Measurements from ENCODE around the gene GPR62. TPM values are rescaled to one million over a fixed set of nuclear protein-coding genes. Genes with fewer than 3 reads are reported as not detected.
A peak's percentile ranks its signal among the peaks of the same experiment; 100 is the strongest.

The GPR62 gene
- total RNA-seq, 1 donor from 2014 or later: not detected

DNA sequence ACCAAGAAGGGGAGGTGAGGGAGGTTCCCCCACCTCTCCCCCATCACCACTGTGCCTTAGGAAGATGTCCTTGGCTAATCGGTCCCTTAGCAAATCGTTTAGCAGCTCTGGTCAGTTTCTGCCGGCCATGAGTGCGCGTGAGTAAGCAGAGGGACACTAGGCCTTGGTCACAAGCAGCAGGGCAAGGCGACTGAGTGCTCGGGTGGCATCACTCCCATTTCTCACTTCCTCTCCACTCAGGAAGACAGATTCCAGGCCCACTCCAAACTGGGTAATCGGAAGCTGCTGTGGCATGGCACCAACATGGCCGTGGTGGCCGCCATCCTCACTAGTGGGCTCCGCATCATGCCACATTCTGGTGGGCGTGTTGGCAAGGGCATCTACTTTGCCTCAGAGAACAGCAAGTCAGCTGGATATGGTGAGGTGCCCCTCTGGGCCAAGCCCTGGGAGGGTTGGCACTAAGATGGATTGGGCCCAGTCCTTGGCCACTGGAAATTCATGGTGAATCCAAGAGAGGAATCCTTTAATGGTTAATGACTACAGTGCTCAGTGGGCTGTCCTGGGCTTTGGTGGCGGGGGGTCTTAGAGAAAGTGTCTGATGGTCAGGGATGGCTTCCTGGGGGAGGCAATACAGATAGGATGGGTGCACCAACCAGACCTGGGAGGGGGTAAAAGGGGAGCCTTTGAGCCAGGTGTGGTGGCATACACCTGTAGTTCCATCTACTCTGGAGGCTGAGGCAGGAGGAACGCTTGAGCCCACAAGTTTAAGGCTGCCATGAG lies 9.1 kb upstream of the GPR62 start:
- Mint-ChIP-seq H3K4me3 (no peak overlapping the region), H3K27me3 (peaks cover 7% of the 10 kb centered on the region), H3K4me1 (ENCODE audit: unreplicated experiment) (peaks cover 10% of the 10 kb centered on the region), H3K27ac (no peak overlapping the region), H3K9me3 (no peaks in the 10 kb centered on the region), H3K36me3 (no peaks in the 10 kb centered on the region)
- DNase-seq (ENCODE audit: extremely low spot score, unreplicated experiment): no peak
- TF ChIP-seq, protein P1, sequence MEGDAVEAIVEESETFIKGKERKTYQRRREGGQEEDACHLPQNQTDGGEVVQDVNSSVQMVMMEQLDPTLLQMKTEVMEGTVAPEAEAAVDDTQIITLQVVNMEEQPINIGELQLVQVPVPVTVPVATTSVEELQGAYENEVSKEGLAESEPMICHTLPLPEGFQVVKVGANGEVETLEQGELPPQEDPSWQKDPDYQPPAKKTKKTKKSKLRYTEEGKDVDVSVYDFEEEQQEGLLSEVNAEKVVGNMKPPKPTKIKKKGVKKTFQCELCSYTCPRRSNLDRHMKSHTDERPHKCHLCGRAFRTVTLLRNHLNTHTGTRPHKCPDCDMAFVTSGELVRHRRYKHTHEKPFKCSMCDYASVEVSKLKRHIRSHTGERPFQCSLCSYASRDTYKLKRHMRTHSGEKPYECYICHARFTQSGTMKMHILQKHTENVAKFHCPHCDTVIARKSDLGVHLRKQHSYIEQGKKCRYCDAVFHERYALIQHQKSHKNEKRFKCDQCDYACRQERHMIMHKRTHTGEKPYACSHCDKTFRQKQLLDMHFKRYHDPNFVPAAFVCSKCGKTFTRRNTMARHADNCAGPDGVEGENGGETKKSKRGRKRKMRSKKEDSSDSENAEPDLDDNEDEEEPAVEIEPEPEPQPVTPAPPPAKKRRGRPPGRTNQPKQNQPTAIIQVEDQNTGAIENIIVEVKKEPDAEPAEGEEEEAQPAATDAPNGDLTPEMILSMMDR (conservative IDR thresholded peaks at IDR 0.05): no peak

DNA sequence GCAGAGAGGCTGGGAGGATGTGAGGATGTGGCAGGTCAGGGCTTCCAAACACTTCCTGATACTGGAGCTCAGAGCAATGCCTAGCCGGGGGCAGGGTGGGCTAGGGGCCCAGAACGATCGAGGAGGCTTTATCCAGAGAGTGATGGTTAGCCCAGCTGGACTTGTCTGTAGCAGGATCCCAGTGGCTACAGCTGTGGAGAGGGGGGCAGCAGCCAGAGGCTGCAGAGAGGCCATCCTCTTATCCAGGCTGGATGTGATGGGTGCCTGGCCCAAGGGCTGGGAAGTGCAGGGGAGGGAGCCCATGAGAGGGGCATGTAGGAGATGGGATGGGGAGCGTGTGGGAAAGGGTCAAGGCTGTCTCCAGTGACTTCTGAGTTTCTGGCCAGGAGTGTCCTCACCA lies 8.4 kb upstream of the GPR62 start:
- Mint-ChIP-seq H3K27ac (no peak overlapping the region), H3K36me3 (no peaks in the 10 kb centered on the region), H3K9me3 (no peaks in the 10 kb centered on the region), H3K4me3 (no peak overlapping the region), H3K4me1 (ENCODE audit: unreplicated experiment) (peaks cover 8% of the 10 kb centered on the region), H3K27me3 (peaks cover 14% of the 10 kb centered on the region)
- TF ChIP-seq, protein P1 (conservative IDR thresholded peaks at IDR 0.05): no peak
- no peak for DNase-seq (ENCODE audit: extremely low spot score, unreplicated experiment)

DNA sequence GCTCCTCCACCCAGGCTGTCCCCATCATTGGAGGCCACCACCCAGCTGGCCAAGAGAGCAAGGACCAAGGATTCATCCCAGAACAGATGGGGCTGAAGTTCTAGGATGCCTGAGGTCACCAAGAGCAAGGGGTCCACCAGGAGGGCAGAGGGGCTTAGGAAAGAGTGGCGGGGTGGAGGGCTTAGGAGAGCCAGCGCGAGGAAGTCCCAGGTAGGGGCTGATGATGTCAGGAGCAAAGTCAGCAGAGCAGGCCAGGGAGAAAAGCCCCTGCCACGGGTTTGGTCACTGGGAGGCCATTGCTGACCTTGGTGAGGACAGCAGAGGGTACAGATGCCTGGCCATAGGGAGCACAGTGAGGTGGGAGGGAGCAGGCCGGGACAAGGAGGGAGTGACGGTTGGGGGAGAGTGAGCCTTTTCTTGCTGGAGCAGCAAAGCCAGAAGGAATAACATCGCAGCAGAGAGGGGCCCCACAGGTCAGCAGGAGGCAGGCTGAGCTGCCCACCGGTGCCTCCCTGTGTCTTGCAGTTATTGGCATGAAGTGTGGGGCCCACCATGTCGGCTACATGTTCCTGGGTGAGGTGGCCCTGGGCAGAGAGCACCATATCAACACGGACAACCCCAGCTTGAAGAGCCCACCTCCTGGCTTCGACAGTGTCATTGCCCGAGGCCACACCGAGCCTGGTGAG lies 7.8 kb upstream of the GPR62 start:
- TF ChIP-seq, protein P1 (conservative IDR thresholded peaks at IDR 0.05): no peak
- Mint-ChIP-seq H3K27ac (peak overlapping the region; percentile 21), H3K36me3 (no peaks in the 10 kb centered on the region), H3K4me3 (no peak overlapping the region), H3K4me1 (ENCODE audit: unreplicated experiment) (peaks cover 8% of the 10 kb centered on the region), H3K27me3 (peaks cover 19% of the 10 kb centered on the region), H3K9me3 (no peaks in the 10 kb centered on the region)
- DNase-seq (ENCODE audit: extremely low spot score, unreplicated experiment): no peak

DNA sequence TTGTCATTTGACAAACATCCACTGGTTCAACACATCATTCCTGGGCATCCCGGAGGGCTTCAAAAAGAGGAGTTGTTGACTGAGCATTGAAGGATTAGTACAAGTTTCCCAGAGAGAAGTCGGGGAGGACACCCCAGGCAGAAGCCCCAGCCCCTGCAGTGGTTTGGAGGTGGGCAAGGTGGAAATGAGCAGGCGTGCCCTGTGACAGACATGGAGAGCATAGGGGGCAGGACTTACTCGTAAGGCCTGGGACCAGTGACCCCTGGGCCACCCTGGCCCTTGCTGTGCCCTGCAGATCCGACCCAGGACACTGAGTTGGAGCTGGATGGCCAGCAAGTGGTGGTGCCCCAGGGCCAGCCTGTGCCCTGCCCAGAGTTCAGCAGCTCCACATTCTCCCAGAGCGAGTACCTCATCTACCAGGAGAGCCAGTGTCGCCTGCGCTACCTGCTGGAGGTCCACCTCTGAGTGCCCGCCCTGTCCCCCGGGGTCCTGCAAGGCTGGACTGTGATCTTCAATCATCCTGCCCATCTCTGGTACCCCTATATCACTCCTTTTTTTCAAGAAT lies 7.1 kb upstream of the GPR62 start:
- H3K4me3 Mint-ChIP-seq: no peak overlapping the region
- H3K4me1 Mint-ChIP-seq (ENCODE audit: unreplicated experiment): peaks cover 10% of the 10 kb centered on the region
- no peaks in the 10 kb centered on the region for H3K36me3 Mint-ChIP-seq
- no peak for DNase-seq (ENCODE audit: extremely low spot score, unreplicated experiment)
- H3K9me3 Mint-ChIP-seq: no peaks in the 10 kb centered on the region
- TF ChIP-seq, protein P1 (conservative IDR thresholded peaks at IDR 0.05): no peak
- H3K27ac Mint-ChIP-seq: peak overlapping the region; percentile 6
- peaks cover 22% of the 10 kb centered on the region for H3K27me3 Mint-ChIP-seq

DNA sequence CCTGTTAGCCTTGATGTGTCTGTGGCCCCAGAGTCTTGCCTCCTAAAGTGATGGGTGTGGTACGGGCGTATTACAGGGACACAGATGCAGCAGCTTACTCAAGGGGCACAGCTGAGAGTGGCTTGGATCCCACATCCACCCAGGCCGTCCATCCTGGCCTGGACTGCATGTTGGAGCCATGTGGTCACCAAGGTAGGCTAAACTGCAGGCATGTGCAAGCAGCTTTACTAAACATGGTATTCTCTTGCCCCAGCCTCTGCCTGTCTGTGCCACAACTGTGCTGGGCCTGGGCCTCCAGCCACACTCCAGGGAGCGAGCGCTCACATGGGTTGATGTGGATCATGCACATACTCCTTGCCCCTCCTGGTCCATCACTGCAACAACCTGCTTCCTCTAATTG lies 6.1 kb upstream of the GPR62 start:
- DNase-seq (ENCODE audit: extremely low spot score, unreplicated experiment): no peak
- no peak overlapping the region for H3K27ac Mint-ChIP-seq
- H3K36me3 Mint-ChIP-seq: no peaks in the 10 kb centered on the region
- H3K4me3 Mint-ChIP-seq: no peak overlapping the region
- TF ChIP-seq, protein P1 (conservative IDR thresholded peaks at IDR 0.05): no peak
- peaks cover 20% of the 10 kb centered on the region for H3K4me1 Mint-ChIP-seq (ENCODE audit: unreplicated experiment)
- H3K27me3 Mint-ChIP-seq: peaks cover 32% of the 10 kb centered on the region
- H3K9me3 Mint-ChIP-seq: no peaks in the 10 kb centered on the region
